Right renal cortex interstitium (tissue), 3 donors: ENCODE results near the gene XCL2. TPM values are rescaled to one million over a fixed set of nuclear protein-coding genes. Genes with fewer than 3 reads are reported as not detected.

Experiments
- polyA plus RNA-seq, 3 donors: library from polyadenylated mRNA; unstranded; fragments of 120-200 nt; gene quantifications; one replicate each; pipeline ENCODE4 v1.2.1, GENCODE V29; 2013; ENCODE audit not compliant: insufficient read length in 3 of 3

Gene XCL2
- polyA plus RNA-seq, 3 donors, result 0.33 TPM; not detected in 2

Other genes starting within 250 kb of the XCL2 start
- gene XCL1, start 32.6 kb upstream of the XCL2 start, polyA plus RNA-seq, result under 1 TPM in 2 of 3 donors, not detected in 1; 0.19 to 0.21 TPM
- under 1 TPM in 2 of 3 donors, not detected in 1; 0.10 TPM for gene DPT, start 185.2 kb upstream of the XCL2 start, polyA plus RNA-seq